Keratinocyte (primary cell): ENCODE measurements around the gene HKDC1. TPM values are rescaled to one million over a fixed set of nuclear protein-coding genes. Genes with fewer than 3 reads are reported as not detected.
A peak's percentile ranks its signal among the peaks of the same experiment; 100 is the strongest.

Experiments
- DNase-seq: peaks from one replicate; pipeline ENCODE4 v3.0.0-alpha.2; 2011; ENCODE audit warnings: low read depth, missing footprints, low spot score
- FAIRE-seq: peaks from 2 replicates; lab custom pipeline; 2011; peaks lifted over from hg19 to GRCh38; lab: Jason Lieb, UNC
- H2AFZ ChIP-seq: 2 replicates; pipeline ENCODE4 v1.6.0; 2012; ENCODE audit warnings: low read length, control low read depth, inconsistent platforms; ENCODE audit not compliant: control insufficient read depth
- H3K27ac ChIP-seq: 2 replicates; pipeline ENCODE4 v1.5.1; 2011; ENCODE audit warnings: low read length; ENCODE audit not compliant: control insufficient read depth, insufficient read depth
- H3K27me3 ChIP-seq: 3 replicates; pipeline ENCODE4 v1.6.0; 2011; ENCODE audit warnings: low read length; ENCODE audit not compliant: control insufficient read depth, insufficient read depth; ENCODE audit errors: extremely low read depth
- H3K36me3 ChIP-seq, 2 experiments: 2 replicates in 1 of 2; 3 replicates in 1 of 2; pipeline ENCODE4 v1.5.1; 2011; ENCODE audit warnings: low read length in 2 of 2, mild to moderate bottlenecking in 1 of 2; ENCODE audit not compliant: control insufficient read depth in 2 of 2, insufficient read depth in 2 of 2; ENCODE audit errors: extremely low read depth in 1 of 2
- H3K4me1 ChIP-seq: 3 replicates; pipeline ENCODE4 v1.5.1; 2011; ENCODE audit warnings: low read length; ENCODE audit not compliant: control insufficient read depth, insufficient read depth; ENCODE audit errors: extremely low read depth
- H3K4me2 ChIP-seq: 3 replicates; pipeline ENCODE4 v1.6.0; 2011; ENCODE audit warnings: low read depth, low read length; ENCODE audit not compliant: control insufficient read depth, insufficient read depth; ENCODE audit errors: extremely low read depth
- H3K4me3 ChIP-seq, 3 experiments: fragments of 200-600 bp in 1 of 3; sonication (generic) in 1 of 3; 2 replicates in 2 of 3; 3 replicates in 1 of 3; pipeline ENCODE4 v1.5.1; 2011 to 2016; ENCODE audit warnings: low read length in 3 of 3, mild to moderate bottlenecking in 3 of 3, control low read depth in 2 of 3, inconsistent platforms in 1 of 3, low read depth in 1 of 3, mixed read lengths in 1 of 3, mixed run types in 1 of 3, moderate library complexity in 1 of 3; ENCODE audit not compliant: control insufficient read depth in 2 of 3, insufficient read depth in 2 of 3; ENCODE audit errors: extremely low read depth in 1 of 3
- H3K79me2 ChIP-seq: 2 replicates; pipeline ENCODE4 v1.6.0; 2012; ENCODE audit warnings: low read length; ENCODE audit not compliant: control insufficient read depth, insufficient read depth
- H3K9ac ChIP-seq: 3 replicates; pipeline ENCODE4 v1.6.0; 2011; ENCODE audit warnings: low read length; ENCODE audit not compliant: control insufficient read depth, insufficient read depth; ENCODE audit errors: extremely low read depth
- H3K9me1 ChIP-seq: 3 replicates; pipeline ENCODE4 v1.6.0; 2011; ENCODE audit warnings: low read length; ENCODE audit not compliant: control insufficient read depth, insufficient read depth; ENCODE audit errors: extremely low read depth
- H3K9me3 ChIP-seq: 2 replicates; pipeline ENCODE4 v1.5.1; 2012; ENCODE audit warnings: low read depth, low read length; ENCODE audit not compliant: control insufficient read depth
- H4K20me1 ChIP-seq: 3 replicates; pipeline ENCODE4 v1.6.0; 2011; ENCODE audit warnings: low read length; ENCODE audit not compliant: control insufficient read depth, insufficient read depth; ENCODE audit errors: extremely low read depth
- CTCF ChIP-seq, 3 experiments: IDR thresholded peaks in 1 of 3; conservative IDR thresholded peaks in 1 of 3; optimal IDR thresholded peaks in 1 of 3; 2 replicates in 2 of 3; 3 replicates in 1 of 3; pipeline versions ENCODE3 to v1.5.1; 2011; ENCODE audit warnings: low read length in 3 of 3, mild to moderate bottlenecking in 3 of 3, moderate library complexity in 2 of 3, control low read depth in 1 of 3, inconsistent platforms in 1 of 3; ENCODE audit not compliant: insufficient read depth in 2 of 3; ENCODE audit errors: extremely low read depth in 1 of 3
- EZH2 ChIP-seq: IDR thresholded peaks from one replicate; pipeline ENCODE4 v1.6.1; 2012; ENCODE audit warnings: inconsistent platforms, mild to moderate bottlenecking, low read length, moderate library complexity
- dilution Hi-C: fragments of 300-500 bp; cut with MboI; formaldehyde crosslinking; loops from one replicate; pipeline ENCODE4 v1.7.0; 2020; ENCODE audit warnings: low sequenced_read_pairs; ENCODE audit not compliant: extremely low pct_ligation_motif_present
- polyA plus RNA-seq, 5 experiments: library from polyadenylated mRNA; depleted of rRNA in 3 of 5; stranded (reverse) in 3 of 5; stranded (forward) in 1 of 5; unstranded in 1 of 5; fragments of >200 nt; gene quantifications; 1 replicate in 1 of 5; 2 replicates in 3 of 5; 3 replicates in 1 of 5; pipeline versions ENCODE4 v1.2.1 to v1.2.3, GENCODE V29; 2011 to 2012; ENCODE audit warnings: missing spikeins in 2 of 5, low read depth in 1 of 5, low replicate concordance in 1 of 5

Gene HKDC1
- polyA plus RNA-seq, 1 donor (not counting 4 experiments of a cell fraction or from before 2014, with no cell fraction given), result 0.33 TPM

- DNase-seq, result no peak
- Histone ChIP-seq H2AFZ (no peak overlapping the region), H3K4me2 (no peak overlapping the region), H3K4me1 (peaks cover 28% of the 10 kb centered on the region), H3K9me1 (no peaks in the 10 kb centered on the region), H3K36me3 (no peaks in the 10 kb centered on the region), H3K27ac (no peak overlapping the region), H3K4me3 (no peak overlapping the region), H4K20me1 (no peaks in the 10 kb centered on the region), H3K9me3 (no peaks in the 10 kb centered on the region), H3K79me2 (no peaks in the 10 kb centered on the region), H3K27me3 (no peaks in the 10 kb centered on the region), H3K9ac (no peak overlapping the region)
- FAIRE-seq, result no peak
- TF ChIP-seq CTCF (optimal IDR thresholded peaks at IDR 0.05 in 1 of 3, IDR thresholded peaks at IDR 0.05 in 1 of 3, conservative IDR thresholded peaks at IDR 0.05 in 1 of 3; ENCODE audit: extremely low read depth in 1 of 3, insufficient read depth in 2 of 3, low read length in 3 of 3) (no peak), EZH2 (no peak)
- dilution Hi-C loops, result no loop called here
Observed at GRCh38 chr10:69214666-69215131, 5.4 kb upstream of the HKDC1 start.

GRCh38 chr10:69215405-69216171 is 4.5 kb upstream of the HKDC1 start:
- FAIRE-seq (no peak), DNase-seq (no peak)
- Histone ChIP-seq H3K9ac (no peak overlapping the region), H3K9me3 (no peaks in the 10 kb centered on the region), H3K36me3 (no peaks in the 10 kb centered on the region), H3K4me3 (no peak overlapping the region), H3K27ac (no peak overlapping the region), H3K4me2 (no peak overlapping the region), H3K9me1 (no peaks in the 10 kb centered on the region), H2AFZ (peak overlapping the region; percentile 32), H3K27me3 (no peaks in the 10 kb centered on the region), H3K4me1 (peaks cover 28% of the 10 kb centered on the region), H3K79me2 (no peaks in the 10 kb centered on the region), H4K20me1 (no peaks in the 10 kb centered on the region)
- dilution Hi-C loops, result no loop called here
- TF ChIP-seq CTCF (optimal IDR thresholded peaks at IDR 0.05 in 1 of 3, IDR thresholded peaks at IDR 0.05 in 1 of 3, conservative IDR thresholded peaks at IDR 0.05 in 1 of 3; ENCODE audit: extremely low read depth in 1 of 3, insufficient read depth in 2 of 3, low read length in 3 of 3) (no peak), EZH2 (no peak)
